RWPE1 (cell line): ENCODE data around the gene L1TD1.
"Not testable (repeated sequence)": the region's sequence is repeated elsewhere in the genome, so short reads cannot be mapped to it uniquely, and the experiment has no call there.

Experiments
- CTCF ChIA-PET: fragments of 350-600 bp; sonication (Branson Sonifier 250); formaldehyde crosslinking; extraction: SDS; loops from one replicate; lab custom pipeline; 2021; lab: Yijun Ruan, JAX
- POLR2A ChIA-PET: fragments of 400-600 bp; formaldehyde crosslinking; extraction: SDS; loops from one replicate; lab custom pipeline; 2020; ENCODE audit warnings: antibody characterized with exemption; ENCODE audit not compliant: low non-redundant PET; lab: Yijun Ruan, JAX
- DNase-seq: peaks from one replicate; pipeline ENCODE4 v3.0.0; 2012; ENCODE audit warnings: low spot score
- H3K27ac ChIP-seq: fragments of 450-650 bp; 2 replicates; pipeline ENCODE4 v1.5.1; 2017
- TF ChIP-seq, protein P1 (sequence below): fragments of 450-650 bp; conservative IDR thresholded peaks from 2 replicates; pipeline ENCODE4 v1.5.1; 2017; ENCODE audit warnings: low read depth, mild to moderate bottlenecking

L1TD1 gene

DNA sequence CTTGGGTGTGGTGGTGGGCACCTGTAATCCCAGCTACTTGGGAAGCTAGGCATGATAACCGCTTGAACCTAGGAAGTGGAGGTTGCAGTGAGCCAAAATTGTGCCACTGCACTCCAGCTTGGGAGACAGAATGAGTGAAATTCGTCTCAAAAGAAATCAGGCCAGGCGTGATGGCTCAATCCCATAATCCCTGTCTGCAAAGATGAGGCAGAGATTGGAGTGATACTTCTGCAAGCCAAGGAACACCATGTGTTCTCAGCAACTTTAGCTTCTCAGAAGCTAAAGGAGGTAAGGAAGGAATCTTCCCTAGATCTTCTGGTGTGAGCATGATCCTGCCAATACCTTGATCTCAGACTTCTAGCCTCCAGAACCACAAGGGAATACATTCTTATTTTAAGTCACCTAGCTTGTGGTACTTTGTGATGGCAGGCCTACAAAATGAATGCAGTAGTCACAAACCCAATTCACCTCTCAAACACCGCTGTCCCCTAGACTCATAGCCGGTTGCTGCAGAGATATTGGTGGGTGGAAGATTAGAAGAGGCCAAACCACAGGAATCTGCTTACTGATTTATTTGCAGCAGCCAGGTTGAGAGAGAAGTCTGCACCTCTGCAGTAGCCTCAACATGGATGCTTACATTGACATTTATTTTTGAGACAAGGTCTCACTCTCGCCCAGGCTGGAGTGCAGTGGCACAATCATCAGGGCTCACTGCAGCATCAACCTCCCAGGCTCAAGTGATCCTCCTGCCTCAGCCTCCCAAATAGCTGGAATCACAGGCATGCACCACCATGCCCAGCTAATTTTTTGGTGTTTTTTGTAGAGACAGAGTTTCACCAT lies 18.6 kb downstream of the L1TD1 start:
- no peak overlapping the region for H3K27ac ChIP-seq
- TF ChIP-seq, protein P1, sequence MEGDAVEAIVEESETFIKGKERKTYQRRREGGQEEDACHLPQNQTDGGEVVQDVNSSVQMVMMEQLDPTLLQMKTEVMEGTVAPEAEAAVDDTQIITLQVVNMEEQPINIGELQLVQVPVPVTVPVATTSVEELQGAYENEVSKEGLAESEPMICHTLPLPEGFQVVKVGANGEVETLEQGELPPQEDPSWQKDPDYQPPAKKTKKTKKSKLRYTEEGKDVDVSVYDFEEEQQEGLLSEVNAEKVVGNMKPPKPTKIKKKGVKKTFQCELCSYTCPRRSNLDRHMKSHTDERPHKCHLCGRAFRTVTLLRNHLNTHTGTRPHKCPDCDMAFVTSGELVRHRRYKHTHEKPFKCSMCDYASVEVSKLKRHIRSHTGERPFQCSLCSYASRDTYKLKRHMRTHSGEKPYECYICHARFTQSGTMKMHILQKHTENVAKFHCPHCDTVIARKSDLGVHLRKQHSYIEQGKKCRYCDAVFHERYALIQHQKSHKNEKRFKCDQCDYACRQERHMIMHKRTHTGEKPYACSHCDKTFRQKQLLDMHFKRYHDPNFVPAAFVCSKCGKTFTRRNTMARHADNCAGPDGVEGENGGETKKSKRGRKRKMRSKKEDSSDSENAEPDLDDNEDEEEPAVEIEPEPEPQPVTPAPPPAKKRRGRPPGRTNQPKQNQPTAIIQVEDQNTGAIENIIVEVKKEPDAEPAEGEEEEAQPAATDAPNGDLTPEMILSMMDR, result no peak
- DNase-seq, result no peak
- ChIA-PET POLR2A (no interaction called here), CTCF (no interaction called here)

DNA sequence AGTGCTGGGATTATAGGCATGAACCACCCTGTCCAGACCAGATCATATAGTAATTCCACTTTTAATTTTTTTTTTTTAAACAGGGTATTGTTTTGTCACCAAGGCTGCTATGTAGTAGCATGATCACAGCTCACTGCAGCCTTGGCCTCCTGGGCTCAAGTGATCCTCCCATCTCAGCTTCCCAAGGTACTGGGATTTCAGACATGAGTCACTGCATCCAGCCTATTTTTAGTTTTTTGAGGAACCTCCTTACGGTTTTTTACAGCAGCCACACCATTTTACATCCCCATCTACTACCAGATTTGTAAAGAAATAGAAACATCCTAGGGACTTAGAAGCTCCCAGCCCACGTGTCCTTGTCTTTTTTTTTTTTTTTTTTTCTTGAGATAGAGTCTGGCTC lies 24.0 kb downstream of the L1TD1 start:
- ChIA-PET CTCF (interaction anchor here (0.6 kb wide), 1 partner anchor 184 kb away, joined by 3 read pairs; no protein-coding TSS in a partner anchor), POLR2A (no interaction called here)
- TF ChIP-seq, protein P1, result no peak
- DNase-seq, result no peak
- H3K27ac ChIP-seq, result no peak overlapping the region

DNA sequence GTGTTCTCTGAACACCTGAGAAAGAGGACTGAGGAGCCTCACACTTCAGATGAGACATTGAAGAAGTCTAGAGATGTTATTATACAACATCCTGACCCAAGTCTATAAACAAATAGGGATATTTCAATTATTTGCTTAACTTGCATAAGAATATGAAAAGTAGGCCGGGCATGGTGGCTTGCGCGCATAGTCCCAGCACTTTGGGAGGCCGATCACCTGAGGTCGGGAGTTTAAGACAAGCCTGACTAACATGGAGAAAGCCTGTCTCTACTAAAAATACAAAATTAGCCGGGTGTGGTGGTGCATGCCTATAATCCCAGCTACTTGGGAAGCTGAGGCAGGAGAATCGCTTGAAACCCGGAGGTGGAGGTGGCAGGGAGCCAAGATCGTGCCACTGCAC lies 25.8 kb downstream of the L1TD1 start:
- DNase-seq, H3K27ac ChIP-seq, CTCF ChIA-PET, POLR2A ChIA-PET: not testable (repeated sequence)

DNA sequence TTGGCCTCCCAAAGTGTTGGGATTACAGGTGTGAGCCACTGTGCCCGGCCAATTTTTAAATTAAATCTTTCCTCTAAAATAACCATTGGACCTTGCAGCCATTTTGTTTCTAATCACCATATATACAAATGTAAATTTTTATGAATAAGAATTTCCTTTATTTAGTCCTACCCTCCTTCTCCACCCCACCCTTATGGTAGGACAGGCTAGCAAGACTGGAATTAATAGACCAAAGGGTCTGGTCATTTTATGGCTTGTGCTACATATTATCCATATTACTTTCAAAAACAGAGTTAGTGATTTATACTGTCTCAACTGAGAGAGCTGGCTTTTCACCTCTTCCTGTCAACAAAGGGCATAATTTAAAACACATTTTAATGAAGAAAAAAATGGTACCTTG lies 26.5 kb downstream of the L1TD1 start:
- no peak overlapping the region for H3K27ac ChIP-seq
- no peak for DNase-seq
- POLR2A ChIA-PET, result no interaction called here
- TF ChIP-seq, protein P1, result no peak
- CTCF ChIA-PET, result no interaction called here

DNA sequence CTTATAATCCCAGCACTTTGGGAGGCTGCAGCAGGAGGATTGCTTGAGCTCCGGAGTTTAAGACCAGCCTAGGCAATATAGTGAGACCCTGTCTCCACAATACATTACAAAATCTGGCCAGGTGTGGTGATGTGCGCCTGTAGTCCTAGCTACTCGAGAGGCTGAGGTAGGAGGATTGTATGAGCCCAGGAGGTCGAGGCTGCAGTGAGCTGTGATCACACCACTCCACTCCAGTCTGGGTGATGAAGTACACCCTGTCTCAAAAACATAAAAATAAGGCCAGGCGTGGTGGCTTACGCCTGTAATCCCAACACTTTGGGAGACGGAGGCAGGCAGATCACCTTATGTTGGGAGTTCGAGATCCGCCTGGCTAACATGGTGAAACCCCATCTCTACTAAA lies 27.7 kb downstream of the L1TD1 start:
- TF ChIP-seq, protein P1, result no peak

DNA sequence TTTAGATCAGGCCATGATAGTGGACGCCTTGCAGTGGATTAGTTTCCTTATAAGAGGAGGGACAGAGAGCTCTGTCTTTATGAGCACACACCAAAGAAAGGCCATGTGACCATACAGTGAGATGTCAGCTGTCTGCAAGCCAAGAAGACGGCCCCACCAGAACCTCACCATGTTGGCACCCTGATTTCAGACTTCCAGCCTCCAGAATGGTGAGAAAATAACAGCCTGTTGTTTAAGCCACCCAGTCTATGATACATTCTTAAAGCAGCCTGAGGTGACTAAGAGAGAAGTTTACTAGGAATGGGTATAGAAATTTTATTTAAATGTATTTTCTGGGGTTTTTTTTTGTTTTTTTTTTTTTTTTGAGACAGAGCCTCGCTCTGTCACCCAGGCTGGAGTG lies 29.5 kb downstream of the L1TD1 start:
- no peak overlapping the region for H3K27ac ChIP-seq
- POLR2A ChIA-PET, result interaction anchor here (0.7 kb wide), 1 partner anchor 843 kb away, joined by 4 read pairs; no protein-coding TSS in a partner anchor
- CTCF ChIA-PET, result no interaction called here
- TF ChIP-seq, protein P1, result no peak
- DNase-seq, result no peak

More for the DNA sequence above, 27.7 kb downstream of the L1TD1 start:
- ChIA-PET CTCF (interaction anchor here (0.6 kb wide), 1 partner anchor 187 kb away, joined by 3 read pairs; no protein-coding TSS in a partner anchor), POLR2A (no interaction called here)
- H3K27ac ChIP-seq, result no peak overlapping the region
- no peak for DNase-seq

DNA sequence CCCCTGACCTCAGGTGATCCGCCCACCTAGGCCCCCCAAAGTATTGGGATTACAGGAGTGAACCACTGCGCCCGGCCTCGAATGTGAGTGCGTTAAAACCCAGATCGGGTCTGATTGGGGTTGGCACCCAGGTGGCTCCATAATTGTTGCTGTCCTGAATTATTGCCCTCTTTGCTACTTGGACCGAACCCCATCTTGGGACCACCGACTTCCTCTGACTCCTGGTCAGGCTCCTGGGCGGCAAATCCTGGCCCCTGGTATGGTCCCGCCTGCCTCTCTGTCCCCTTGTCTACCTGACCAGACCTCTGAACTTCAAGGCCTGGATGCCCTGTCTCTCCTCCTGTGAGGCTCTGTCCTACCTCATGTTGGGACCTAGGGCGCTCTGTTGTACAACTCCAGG lies 32.8 kb downstream of the L1TD1 start:
- no peak for DNase-seq
- TF ChIP-seq, protein P1, result no peak
- POLR2A ChIA-PET, result no interaction called here
- no peak overlapping the region; the same call in 1 of the 2 replicates for H3K27ac ChIP-seq
- CTCF ChIA-PET, result no interaction called here
